ENCODE measurements around the gene SF3B5. TPM values are rescaled to one million over a fixed set of nuclear protein-coding genes. Genes with fewer than 3 reads are reported as not detected.
"Not testable (repeated sequence)": the region's sequence is repeated elsewhere in the genome, so short reads cannot be mapped to it uniquely, and the experiment has no call there.

Gene SF3B5
- polyA plus RNA-seq, 1 donor from 2014 or later, result 378 TPM

- Mint-ChIP-seq H3K4me1 (peaks cover 34 to 37% (median 35%) of the 10 kb centered on the region in 3 donors), H3K36me3 (no peaks in the 10 kb centered on the region), H3K27me3 (no peaks in the 10 kb centered on the region), H3K27ac (peak overlapping the region; percentile 88 to 97 (median 89)), H3K4me3 (peak overlapping the region; percentile 89 to 97 (median 94)), H3K9me3 (no peaks in the 10 kb centered on the region)
These were observed 31.5 kb downstream of the SF3B5 start for GRCh38 chr6:144063744-144064401.

- no peaks in the 10 kb centered on the region for H3K36me3 Mint-ChIP-seq
- H3K27ac Mint-ChIP-seq, result peak overlapping the region; percentile 88 to 97 (median 89)
- peaks cover 33 to 34% (median 34%) of the 10 kb centered on the region in 3 donors for H3K4me1 Mint-ChIP-seq
- peak overlapping the region; percentile 89 to 97 (median 94) for H3K4me3 Mint-ChIP-seq
- no peaks in the 10 kb centered on the region for H3K27me3 Mint-ChIP-seq
- no peaks in the 10 kb centered on the region for H3K9me3 Mint-ChIP-seq
These were observed 32.1 kb downstream of the SF3B5 start for GRCh38 chr6:144063246-144063743.

GRCh38 chr6:144062786-144063185 lies 32.6 kb downstream of the SF3B5 start:
- Mint-ChIP-seq H3K27ac (peak overlapping the region; percentile 88 to 97 (median 89)), H3K27me3 (no peaks in the 10 kb centered on the region), H3K36me3 (no peaks in the 10 kb centered on the region), H3K9me3 (no peaks in the 10 kb centered on the region), H3K4me3 (peak overlapping the region; percentile 89 to 97 (median 94)), H3K4me1 (peaks cover 33 to 39% (median 37%) of the 10 kb centered on the region in 3 donors)

- peaks cover 22 to 37% (median 36%) of the 10 kb centered on the region in 3 donors for H3K4me1 Mint-ChIP-seq
- H3K27me3 Mint-ChIP-seq, result no peaks in the 10 kb centered on the region
- no peaks in the 10 kb centered on the region for H3K36me3 Mint-ChIP-seq
- H3K9me3 Mint-ChIP-seq, result no peaks in the 10 kb centered on the region
- H3K4me3 Mint-ChIP-seq, result no peak overlapping the region
- no peak overlapping the region for H3K27ac Mint-ChIP-seq
These were observed 36.2 kb downstream of the SF3B5 start for GRCh38 chr6:144059139-144059538.

- Mint-ChIP-seq H3K27ac (peak overlapping the region; percentile 4 to 64 (median 24)), H3K9me3 (no peaks in the 10 kb centered on the region), H3K4me3 (peak overlapping the region; percentile 36 to 93 (median 82)), H3K4me1 (peaks cover 10 to 27% (median 27%) of the 10 kb centered on the region in 3 donors), H3K36me3 (no peaks in the 10 kb centered on the region), H3K27me3 (no peaks in the 10 kb centered on the region)
These were observed 40.0 kb downstream of the SF3B5 start for GRCh38 chr6:144055121-144055931.

- H3K27ac Mint-ChIP-seq, result no peak overlapping the region
- H3K27me3 Mint-ChIP-seq, result no peaks in the 10 kb centered on the region
- H3K4me1 Mint-ChIP-seq, result peaks cover 10 to 27% (median 27%) of the 10 kb centered on the region in 3 donors
- no peak overlapping the region for H3K4me3 Mint-ChIP-seq
- no peaks in the 10 kb centered on the region for H3K9me3 Mint-ChIP-seq
- no peaks in the 10 kb centered on the region for H3K36me3 Mint-ChIP-seq
These were observed 41.8 kb downstream of the SF3B5 start for GRCh38 chr6:144053601-144054000.

- Mint-ChIP-seq H3K4me1 (peaks cover 10 to 20% (median 18%) of the 10 kb centered on the region in 3 donors), H3K9me3 (no peaks in the 10 kb centered on the region), H3K4me3 (no peak overlapping the region), H3K27me3 (no peaks in the 10 kb centered on the region), H3K36me3 (no peaks in the 10 kb centered on the region), H3K27ac (no peak overlapping the region)
These were observed 42.9 kb downstream of the SF3B5 start for GRCh38 chr6:144052488-144052887.

- no peaks in the 10 kb centered on the region for H3K36me3 Mint-ChIP-seq
- H3K4me3 Mint-ChIP-seq, result no peak overlapping the region
- H3K27ac Mint-ChIP-seq, result no peak overlapping the region
- no peaks in the 10 kb centered on the region for H3K27me3 Mint-ChIP-seq
- peaks cover 2 to 3% (median 3%) of the 10 kb centered on the region in 3 donors for H3K4me1 Mint-ChIP-seq
- H3K9me3 Mint-ChIP-seq, result no peaks in the 10 kb centered on the region
These were observed 46.0 kb downstream of the SF3B5 start for GRCh38 chr6:144049386-144049785.

GRCh38 chr6:144047688-144048087 lies 47.7 kb downstream of the SF3B5 start:
- no peaks in the 10 kb centered on the region for H3K4me1 Mint-ChIP-seq
- H3K4me3 Mint-ChIP-seq, result no peak overlapping the region
- no peaks in the 10 kb centered on the region for H3K27me3 Mint-ChIP-seq
- no peaks in the 10 kb centered on the region for H3K36me3 Mint-ChIP-seq
- H3K27ac Mint-ChIP-seq, result no peak overlapping the region
- H3K9me3 Mint-ChIP-seq, result no peaks in the 10 kb centered on the region

- not testable (repeated sequence) for H3K4me1 Mint-ChIP-seq, H3K9me3 Mint-ChIP-seq, H3K27ac Mint-ChIP-seq, H3K27me3 Mint-ChIP-seq, H3K36me3 Mint-ChIP-seq, H3K4me3 Mint-ChIP-seq
These were observed 48.7 kb downstream of the SF3B5 start for GRCh38 chr6:144046672-144047071.

GRCh38 chr6:144044989-144045388 lies 50.4 kb downstream of the SF3B5 start:
- H3K27me3 Mint-ChIP-seq, H3K27ac Mint-ChIP-seq, H3K9me3 Mint-ChIP-seq, H3K4me3 Mint-ChIP-seq, H3K4me1 Mint-ChIP-seq, H3K36me3 Mint-ChIP-seq: not testable (repeated sequence)

Other genes with a start within 250 kb of the SF3B5 start
- gene ZC2HC1B, start 231.1 kb downstream of the SF3B5 start, polyA plus RNA-seq, result not detected
- 4.5 TPM for gene PLAGL1, start 87.3 kb downstream of the SF3B5 start, polyA plus RNA-seq
- gene STX11, start 54.9 kb upstream of the SF3B5 start, polyA plus RNA-seq, result 11.5 TPM
- 76.7 TPM for gene UTRN, start 189.8 kb upstream of the SF3B5 start, polyA plus RNA-seq

Data from IgD-negative memory B cell (primary cell).